HepG2 (cell line): ENCODE results near the gene RALBP1. TPM values are rescaled to one million over a fixed set of nuclear protein-coding genes. Genes with fewer than 3 reads are reported as not detected.

ENCODE experiments used
- ATAC-seq: fragments of 200-7000 bp; cut with Tn5 transposase; 3 replicates; pipeline ENCODE4 v1.9.1; 2020; ENCODE audit warnings: mild to moderate bottlenecking, moderate library complexity
- BruUV-seq: library from RNA; stranded (reverse); fragments of 400-500 nt; replicated peaks from 2 replicates; lab custom pipeline; 2021; lab: Mats Ljungman, UMichigan
- CTCF ChIA-PET: fragments of 300-600 bp; formaldehyde crosslinking; extraction: SDS; loops from one replicate; lab custom pipeline; 2021; ENCODE audit warnings: low total read pairs, inconsistent platforms, low intra/inter-chr PET ratio; lab: Yijun Ruan, JAX
- POLR2A ChIA-PET: fragments of 350-600 bp; sonication (Branson Sonifier 250); formaldehyde crosslinking; loops from one replicate; lab custom pipeline; 2020; ENCODE audit warnings: antibody characterized with exemption, inconsistent platforms; lab: Yijun Ruan, JAX
- DNase-seq: peaks from one replicate; pipeline ENCODE4 v3.0.0-alpha.2; 2015; ENCODE audit warnings: low spot score
- FAIRE-seq: peaks from 3 replicates; lab custom pipeline; 2011; peaks lifted over from hg19 to GRCh38; lab: Jason Lieb, UNC
- H2AFZ ChIP-seq: one replicate; pipeline ENCODE4 v1.6.1; 2011; ENCODE audit warnings: low read length, inconsistent platforms
- H3K27ac ChIP-seq: fragments of 300-600 bp; 3 replicates; pipeline ENCODE4 v1.8.0; 2011; ENCODE audit warnings: mixed run types, mild to moderate bottlenecking, mixed read lengths, low read length, inconsistent platforms; ENCODE audit not compliant: insufficient read depth; ENCODE audit errors: extremely low read length
- H3K27me3 ChIP-seq, 2 experiments: fragments of 200-600 bp in 1 of 2; 2 replicates in 1 of 2; 3 replicates in 1 of 2; pipeline versions ENCODE4 v1.6.0 to v1.8.0; 2011; ENCODE audit warnings: low read length in 2 of 2, mild to moderate bottlenecking in 2 of 2, moderate library complexity in 2 of 2, inconsistent platforms in 1 of 2; ENCODE audit not compliant: insufficient read depth in 2 of 2, control insufficient read depth in 1 of 2
- H3K36me3 ChIP-seq, 2 experiments: fragments of 200-600 bp in 1 of 2; replicated peaks in 1 of 2; 2 replicates in 1 of 2; 3 replicates in 1 of 2; pipeline versions ENCODE4 v1.5.1 to v1.8.0; 2011; ENCODE audit warnings: low read length in 2 of 2, inconsistent platforms in 1 of 2; ENCODE audit not compliant: insufficient read depth in 2 of 2, control insufficient read depth in 1 of 2
- H3K4me1 ChIP-seq: 2 replicates; pipeline ENCODE4 v1.5.1; 2012; ENCODE audit warnings: low read length, inconsistent platforms; ENCODE audit not compliant: insufficient read depth
- H3K4me2 ChIP-seq: 2 replicates; pipeline ENCODE4 v1.6.0; 2011; ENCODE audit warnings: low read depth, low read length, inconsistent platforms
- H3K4me3 ChIP-seq, 3 experiments: fragments of 200-600 bp in 1 of 3; sonication (generic), shearing (Covaris generic) in 1 of 3; replicated peaks in 1 of 3; 2 replicates each; pipeline ENCODE4 v1.5.1; 2011 to 2016; ENCODE audit warnings: low read length in 3 of 3, inconsistent platforms in 2 of 3, low read depth in 2 of 3, mild to moderate bottlenecking in 2 of 3, control low read depth in 1 of 3, mixed read lengths in 1 of 3; ENCODE audit not compliant: insufficient read depth in 1 of 3
- H3K79me2 ChIP-seq: one replicate; pipeline ENCODE4 v1.6.1; 2011; ENCODE audit warnings: low read length, inconsistent platforms; ENCODE audit not compliant: insufficient read depth
- H3K9ac ChIP-seq: 2 replicates; pipeline ENCODE4 v1.6.0; 2011; ENCODE audit warnings: mild to moderate bottlenecking, low read depth, low read length, inconsistent platforms; ENCODE audit not compliant: insufficient read depth
- H3K9me3 ChIP-seq: 2 replicates; pipeline ENCODE4 v1.5.1; 2012; ENCODE audit warnings: mild to moderate bottlenecking, low read length
- H4K20me1 ChIP-seq: 2 replicates; pipeline ENCODE4 v1.6.0; 2011; ENCODE audit warnings: inconsistent platforms, mild to moderate bottlenecking, low read length, moderate library complexity; ENCODE audit not compliant: insufficient read depth
- BRF2 ChIP-seq: sonication (generic); formaldehyde crosslinking; IDR thresholded peaks from 2 replicates; pipeline ENCODE4 v1.8.1; 2022; ENCODE audit warnings: mild to moderate bottlenecking, missing genetic modification reagents
- NFYC ChIP-seq: IDR thresholded peaks from 2 replicates; pipeline ENCODE4 v1.6.1; 2016; ENCODE audit warnings: missing genetic modification reagents, missing compliant biosample characterization
- RXRB ChIP-seq: IDR thresholded peaks from 2 replicates; pipeline ENCODE4 v1.6.1; 2016; ENCODE audit warnings: borderline replicate concordance, missing genetic modification reagents, missing compliant biosample characterization
- ZBTB38 ChIP-seq: sonication (generic); formaldehyde crosslinking; IDR thresholded peaks from 2 replicates; pipeline ENCODE4 v1.5.1; 2020; ENCODE audit warnings: mild to moderate bottlenecking, missing genetic modification reagents
- ZNF530 ChIP-seq: sonication (generic); formaldehyde crosslinking; IDR thresholded peaks from 2 replicates; pipeline ENCODE4 v1.5.0; 2020; ENCODE audit warnings: low read depth, mild to moderate bottlenecking, missing genetic modification reagents
- WGBS: methylation state at CpG from one replicate; pipeline ENCODE4 v1.1.6; 2017; ENCODE audit warnings: low lambda C conversion rate; 5-methylcytosine and 5-hydroxymethylcytosine counted together
- in situ Hi-C: cut with HindIII; loops from 2 replicates; pipeline ENCODE4 v1.10.0; 2017; ENCODE audit warnings: low pct_unique_long_range_greater_than_20kb; ENCODE audit not compliant: extremely low pct_ligation_motif_present
- intact Hi-C: fragments of 100-400 bp; cut with micrococcal nuclease; formaldehyde crosslinking; loops from one replicate; pipeline ENCODE4 v1.10.0; 2022; ENCODE audit not compliant: unreplicated experiment
- polyA plus RNA-seq, 8 experiments: library from polyadenylated mRNA; depleted of rRNA in 3 of 8; stranded (reverse) in 7 of 8; unstranded in 1 of 8; fragments of >200 nt; fragmentation: Illumina TruSeq in 4 of 8; extraction: Trizol in 4 of 8; gene quantifications; 2 replicates each; pipeline versions ENCODE4 v1.2.1 to v1.2.3, GENCODE V29; 2011 to 2016; ENCODE audit warnings: low read depth in 4 of 8, missing spikeins in 1 of 8, mixed read lengths in 1 of 8; ENCODE audit not compliant: insufficient read depth in 1 of 8
- total RNA-seq, 5 experiments: library from RNA; depleted of rRNA; stranded (reverse); fragments of >200 nt; fragmentation: Illumina TruSeq; extraction: Trizol; gene quantifications; 2 replicates each; pipeline ENCODE4 v1.2.3, GENCODE V29; 2016; ENCODE audit warnings: low read depth in 1 of 5
- TF ChIP-seq, protein P1 (sequence below): sonication (generic); formaldehyde crosslinking; IDR thresholded peaks from 2 replicates; pipeline ENCODE4 v1.4.0; 2020; ENCODE audit warnings: missing genetic modification reagents

RALBP1 gene
- total and polyA plus RNA-seq, 2 of the 13 experiments (the other 11 are each of a cell fraction or from before 2014, with no cell fraction given), result 24.5 to 33.1 TPM

DNA sequence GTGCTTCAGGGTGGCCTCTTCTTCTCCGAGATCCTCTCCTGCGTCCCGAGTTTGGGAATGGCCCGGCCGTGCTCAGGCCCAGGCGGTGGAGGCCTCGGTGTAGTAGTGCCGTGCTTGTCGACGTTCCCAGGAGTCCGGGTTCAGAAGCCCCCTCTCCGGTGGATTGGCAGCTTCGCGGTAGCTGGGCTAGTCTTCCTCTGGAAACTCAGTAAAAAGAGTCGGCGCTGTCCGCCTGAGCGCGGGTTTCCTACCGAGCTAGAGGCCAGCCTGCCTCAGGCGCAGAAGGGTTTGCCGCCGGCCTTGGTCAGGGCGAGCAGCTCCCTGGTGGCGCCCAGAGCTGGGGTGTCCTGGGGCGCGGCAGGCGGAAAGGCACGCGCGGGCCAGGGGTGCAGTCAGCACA lies 3.2 kb downstream of the RALBP1 start:
- ChIA-PET POLR2A (no interaction called here), CTCF (no interaction called here)
- H4K20me1 ChIP-seq, result 0 out of 2 replicates have a peak, but pooled peaks cover 2% of the 10 kb centered on the region
- H2AFZ ChIP-seq, result no peak overlapping the region
- peaks cover 19% of the 10 kb centered on the region for H3K4me1 ChIP-seq
- H3K4me3 ChIP-seq, result no peak overlapping the region
- BruUV-seq, result no TSS peak
- in situ Hi-C loops (loop anchor here (5.0 kb wide), 1 partner anchor 146 kb away; the partner anchor contains the start of gene TWSG1), intact Hi-C loops (no loop called here)
- H3K9me3 ChIP-seq, result no peaks in the 10 kb centered on the region
- H3K27me3 ChIP-seq, result no peaks in the 10 kb centered on the region; a peak in 1 of 5 replicates
- H3K36me3 ChIP-seq, result no peaks in the 10 kb centered on the region; a peak in 1 of 5 replicates
- no peak overlapping the region for H3K27ac ChIP-seq
- H3K9ac ChIP-seq, result no peak overlapping the region
- DNase-seq, result no peak
- ATAC-seq, result no peak
- H3K4me2 ChIP-seq, result no peak overlapping the region
- TF ChIP-seq, protein P1, sequence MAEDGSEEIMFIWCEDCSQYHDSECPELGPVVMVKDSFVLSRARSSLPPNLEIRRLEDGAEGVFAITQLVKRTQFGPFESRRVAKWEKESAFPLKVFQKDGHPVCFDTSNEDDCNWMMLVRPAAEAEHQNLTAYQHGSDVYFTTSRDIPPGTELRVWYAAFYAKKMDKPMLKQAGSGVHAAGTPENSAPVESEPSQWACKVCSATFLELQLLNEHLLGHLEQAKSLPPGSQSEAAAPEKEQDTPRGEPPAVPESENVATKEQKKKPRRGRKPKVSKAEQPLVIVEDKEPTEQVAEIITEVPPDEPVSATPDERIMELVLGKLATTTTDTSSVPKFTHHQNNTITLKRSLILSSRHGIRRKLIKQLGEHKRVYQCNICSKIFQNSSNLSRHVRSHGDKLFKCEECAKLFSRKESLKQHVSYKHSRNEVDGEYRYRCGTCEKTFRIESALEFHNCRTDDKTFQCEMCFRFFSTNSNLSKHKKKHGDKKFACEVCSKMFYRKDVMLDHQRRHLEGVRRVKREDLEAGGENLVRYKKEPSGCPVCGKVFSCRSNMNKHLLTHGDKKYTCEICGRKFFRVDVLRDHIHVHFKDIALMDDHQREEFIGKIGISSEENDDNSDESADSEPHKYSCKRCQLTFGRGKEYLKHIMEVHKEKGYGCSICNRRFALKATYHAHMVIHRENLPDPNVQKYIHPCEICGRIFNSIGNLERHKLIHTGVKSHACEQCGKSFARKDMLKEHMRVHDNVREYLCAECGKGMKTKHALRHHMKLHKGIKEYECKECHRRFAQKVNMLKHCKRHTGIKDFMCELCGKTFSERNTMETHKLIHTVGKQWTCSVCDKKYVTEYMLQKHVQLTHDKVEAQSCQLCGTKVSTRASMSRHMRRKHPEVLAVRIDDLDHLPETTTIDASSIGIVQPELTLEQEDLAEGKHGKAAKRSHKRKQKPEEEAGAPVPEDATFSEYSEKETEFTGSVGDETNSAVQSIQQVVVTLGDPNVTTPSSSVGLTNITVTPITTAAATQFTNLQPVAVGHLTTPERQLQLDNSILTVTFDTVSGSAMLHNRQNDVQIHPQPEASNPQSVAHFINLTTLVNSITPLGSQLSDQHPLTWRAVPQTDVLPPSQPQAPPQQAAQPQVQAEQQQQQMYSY, result no peak
- TF ChIP-seq ZBTB38 (CRISPR knock-in tag), result 0 out of 2 replicates have a peak, but pooled peaks have one; percentile 39
- TF ChIP-seq NFYC, result no peak
- no peak for TF ChIP-seq RXRB (CRISPR knock-in tag)
- no peak for TF ChIP-seq ZNF530 (CRISPR knock-in tag)
- no peak for TF ChIP-seq BRF2
- peaks cover 73% of the 10 kb centered on the region for H3K79me2 ChIP-seq
- no peak for FAIRE-seq
- 99% methylated on average over 19 of the region's 31 CpGs for WGBS
